GM19324 (cell line): ENCODE results near the gene ZMAT5.
"Not testable (repeated sequence)": the region's sequence is repeated elsewhere in the genome, so short reads cannot be mapped to it uniquely, and the experiment has no call there.

Experiments used
- ATAC-seq: cut with Tn5 transposase; IDR thresholded peaks from one replicate; pipeline ENCODE4 v1.9.1; 2021; ENCODE audit warnings: mild to moderate bottlenecking, moderate library complexity; ENCODE audit not compliant: unreplicated experiment, low FRiP score

Gene ZMAT5

DNA sequence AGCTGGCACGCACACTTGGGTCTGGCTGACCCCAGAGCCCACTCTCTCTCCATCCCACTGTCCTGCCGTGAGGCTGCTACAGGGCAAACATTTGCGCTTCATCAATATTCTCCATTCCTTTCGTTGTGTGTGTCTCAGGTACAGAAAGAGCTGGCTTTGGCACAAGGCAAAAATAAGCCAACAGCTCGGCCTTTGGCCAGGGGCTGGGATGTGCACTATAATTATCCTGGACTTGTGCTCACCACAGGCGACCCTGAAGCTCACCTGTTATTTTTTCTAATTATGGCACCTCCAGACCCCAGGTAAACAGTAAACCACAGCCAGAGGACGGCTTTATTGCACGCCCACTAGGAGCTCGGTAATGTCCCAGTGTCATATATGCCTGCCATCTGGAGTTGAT, 10.9 kb downstream of the ZMAT5 start:
- no peak for ATAC-seq

DNA sequence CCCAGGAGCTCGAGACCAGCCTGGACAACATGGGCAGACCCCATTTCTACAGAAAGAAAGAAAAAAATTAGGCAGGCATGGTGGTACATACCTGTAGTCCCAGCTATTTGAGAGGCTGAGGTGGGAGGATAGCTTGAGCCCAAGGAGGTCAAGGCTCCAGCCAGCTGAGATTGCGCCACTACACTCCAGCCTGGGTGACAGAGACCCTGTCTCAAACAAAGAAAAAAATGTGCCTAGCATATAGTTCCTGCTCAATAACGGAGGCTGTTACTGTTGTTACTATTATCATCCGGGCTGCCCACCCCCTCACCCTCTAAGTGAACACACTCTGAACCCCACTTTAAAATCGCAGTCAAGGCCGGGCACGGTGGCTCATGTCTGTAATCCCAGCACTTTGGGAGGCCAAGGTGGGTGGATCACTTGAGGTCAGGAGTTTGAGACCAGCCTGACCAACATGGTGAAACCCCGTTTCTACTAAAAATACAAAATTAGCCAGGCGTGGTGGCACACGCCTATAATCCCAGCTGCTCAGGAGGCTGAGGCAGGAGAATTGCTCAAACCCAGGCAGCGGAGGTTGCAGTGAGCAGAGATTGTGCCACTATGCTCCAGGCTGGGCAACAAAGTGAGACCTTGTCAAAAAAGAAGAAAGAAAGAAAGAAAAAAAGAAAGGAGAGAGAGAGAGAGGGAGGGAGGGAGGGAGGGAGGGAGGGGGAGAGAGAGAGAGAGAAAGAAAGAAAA, 12.0 kb downstream of the ZMAT5 start:
- ATAC-seq = not testable (repeated sequence)

DNA sequence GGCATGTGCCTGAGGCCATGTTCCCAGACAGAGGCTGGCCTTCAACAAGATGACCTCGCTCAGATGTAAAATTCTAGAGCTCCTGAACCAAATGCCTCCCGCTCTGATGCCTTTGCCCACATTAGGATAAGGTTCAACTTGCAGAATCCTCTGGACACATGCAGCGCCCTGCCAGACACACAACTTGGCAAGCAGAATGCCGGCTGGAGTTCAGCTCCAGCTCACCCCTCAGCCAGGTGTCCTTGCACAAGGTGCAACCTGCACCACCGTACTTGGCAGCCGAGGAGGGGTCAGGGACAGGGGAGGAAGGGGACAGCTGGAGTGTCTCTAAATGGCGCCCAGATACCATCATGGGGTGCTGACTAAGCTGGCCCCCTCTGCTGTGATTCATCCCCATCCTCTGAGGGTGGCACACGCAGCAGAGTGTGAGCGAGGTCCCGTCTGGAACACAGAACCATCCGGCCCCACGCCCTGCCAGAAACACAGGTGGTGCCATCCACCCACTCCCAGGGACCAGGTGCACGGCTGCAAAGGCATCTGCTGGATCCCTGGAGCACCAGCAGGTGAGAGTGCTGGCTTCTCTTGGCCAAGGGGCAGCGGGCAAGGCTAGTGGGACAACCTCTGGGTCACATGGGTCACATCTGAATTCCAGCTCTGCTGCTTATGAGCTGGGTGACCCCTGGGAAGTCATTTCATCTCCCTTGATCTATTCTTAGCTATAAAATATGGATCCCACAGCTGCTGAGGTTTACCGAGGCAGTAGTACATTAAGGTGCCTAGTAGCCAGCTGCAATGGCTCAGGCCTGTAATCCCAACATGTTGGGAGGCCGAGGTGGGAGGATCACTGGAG, 12.8 kb downstream of the ZMAT5 start:
- ATAC-seq = no peak

DNA sequence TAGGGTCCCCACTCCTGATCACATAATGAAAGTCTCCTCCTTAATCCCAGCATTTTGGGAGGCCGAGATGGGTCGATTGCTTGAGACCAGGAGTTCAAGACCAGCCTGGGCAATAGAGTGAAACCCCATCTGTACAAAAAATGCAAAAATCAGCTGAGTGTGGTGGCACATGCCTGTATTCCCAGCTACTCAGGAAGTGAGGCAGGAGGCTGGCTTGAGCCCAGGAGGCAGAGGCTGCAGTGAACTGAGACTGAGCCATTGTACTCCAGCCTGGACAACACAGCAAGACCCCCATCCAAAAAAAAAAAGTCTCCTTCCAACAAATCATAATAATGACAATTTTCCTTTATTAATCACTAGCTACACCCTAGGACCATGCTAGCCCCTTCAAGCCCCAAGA, 15.1 kb downstream of the ZMAT5 start:
- ATAC-seq = no peak

DNA sequence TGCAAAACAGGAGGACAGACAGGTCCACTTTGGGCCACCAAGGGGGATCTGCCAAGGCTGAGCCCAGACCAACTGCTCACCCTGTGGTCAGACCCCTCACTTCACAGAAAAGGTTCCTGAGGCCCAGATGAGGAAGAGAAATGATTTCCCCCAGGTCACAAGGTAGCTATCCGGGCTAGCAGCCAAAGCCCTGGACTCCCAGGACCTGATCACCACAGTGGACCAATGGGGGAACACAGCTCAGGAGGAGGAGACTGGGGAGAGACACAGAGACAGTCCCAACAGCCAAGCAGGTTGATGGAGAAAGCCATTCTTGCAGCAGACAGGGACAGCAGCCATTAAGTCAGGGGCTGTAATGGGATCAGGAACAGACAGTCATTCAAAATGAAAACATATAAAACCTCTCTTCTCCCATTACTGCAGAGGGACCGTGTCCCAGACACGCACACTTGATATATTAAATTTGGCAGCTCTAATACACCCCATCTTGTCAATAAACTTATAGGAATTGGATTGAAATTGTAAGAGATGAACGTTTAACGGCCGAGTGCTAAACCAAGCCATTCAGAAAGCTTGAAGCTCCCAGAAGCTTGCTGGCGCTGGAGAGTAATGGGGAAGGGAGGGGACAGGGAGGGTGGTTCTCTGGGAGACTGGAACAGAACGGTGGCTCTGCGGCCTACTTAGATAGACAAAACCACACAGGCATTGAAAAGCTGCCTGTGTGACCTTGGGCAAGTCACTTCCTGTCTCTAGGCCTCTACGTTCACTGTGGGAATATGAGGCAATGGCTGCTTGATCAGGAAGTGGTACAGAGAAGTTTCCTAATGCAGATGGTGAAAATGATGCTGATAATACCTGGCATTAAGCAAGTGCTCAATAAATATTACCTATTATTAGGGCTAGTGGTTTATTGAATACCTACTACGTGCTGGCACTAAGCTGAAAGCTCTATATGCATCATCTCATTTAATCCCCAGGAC, 16.0 kb downstream of the ZMAT5 start:
- no peak for ATAC-seq

DNA sequence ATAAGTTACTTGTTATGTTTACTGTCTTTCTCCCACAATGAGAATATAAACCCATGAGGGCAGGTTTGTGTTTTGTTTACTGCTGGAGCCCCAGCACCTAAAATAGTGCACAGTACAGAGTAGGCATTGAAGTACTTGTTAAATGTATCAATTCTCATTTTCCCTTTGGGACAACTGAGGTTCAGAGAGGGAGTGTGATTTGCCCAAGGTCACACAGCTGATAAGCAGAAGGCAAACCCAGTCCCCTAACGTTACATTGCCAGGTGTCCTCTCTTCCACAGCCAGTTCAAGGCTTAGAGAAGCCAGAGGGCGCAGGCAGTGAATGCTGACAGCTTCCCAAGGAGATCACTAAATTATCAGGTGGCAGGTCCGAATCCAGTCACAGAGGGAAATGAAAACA, 16.8 kb downstream of the ZMAT5 start:
- ATAC-seq = no peak

DNA sequence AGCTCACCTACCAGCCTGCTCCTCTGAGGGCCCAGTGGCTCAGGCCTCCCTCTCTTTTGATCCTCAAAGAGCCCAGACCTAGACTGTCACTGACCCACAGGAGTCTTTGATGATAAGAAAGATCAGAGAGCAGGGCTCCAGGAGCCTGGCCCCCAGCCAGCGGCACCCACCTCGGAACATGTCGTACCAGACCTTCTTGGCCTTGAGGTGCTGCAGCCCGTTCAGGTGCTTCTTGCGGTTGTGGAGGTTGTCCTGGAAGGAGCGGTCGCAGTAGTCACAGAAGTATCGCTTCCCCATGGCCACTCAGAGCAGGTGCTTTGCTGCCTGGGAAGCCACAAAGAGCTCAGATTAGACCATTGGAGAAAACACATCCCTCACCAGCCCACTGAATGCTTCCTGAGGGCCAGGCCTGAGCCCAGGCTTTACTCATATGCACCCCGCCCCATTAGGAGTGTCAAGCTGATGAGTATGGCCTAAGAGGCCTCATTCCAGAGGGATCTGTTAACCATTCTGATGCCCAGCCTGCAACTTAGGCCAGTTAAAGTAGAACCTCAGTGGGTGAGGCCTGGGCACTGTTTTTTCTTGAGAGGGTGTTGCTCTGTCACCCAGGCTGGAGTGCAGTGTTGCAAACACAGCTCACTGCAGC, 18.4 kb downstream of the ZMAT5 start:
- no peak for ATAC-seq

DNA sequence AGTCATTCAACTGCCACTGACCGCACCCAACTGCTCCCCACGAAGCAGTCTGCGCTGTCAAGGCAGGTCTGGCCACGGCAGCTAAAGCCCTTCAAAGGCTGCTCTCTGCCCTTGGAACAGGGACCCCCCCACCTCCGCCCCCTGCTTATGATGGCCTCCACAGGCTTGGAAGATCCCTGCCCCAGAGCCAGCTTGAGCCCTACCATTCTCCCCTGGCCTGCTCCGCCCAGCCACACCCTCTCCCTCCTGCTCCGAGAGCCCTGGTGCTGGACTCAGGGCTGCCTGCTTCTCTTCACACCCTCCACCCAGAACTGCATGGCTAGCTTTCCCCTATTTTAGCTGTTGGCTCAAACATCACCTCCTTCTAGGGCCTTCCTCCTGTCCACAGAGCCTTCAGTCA, 19.0 kb downstream of the ZMAT5 start:
- no peak for ATAC-seq

DNA sequence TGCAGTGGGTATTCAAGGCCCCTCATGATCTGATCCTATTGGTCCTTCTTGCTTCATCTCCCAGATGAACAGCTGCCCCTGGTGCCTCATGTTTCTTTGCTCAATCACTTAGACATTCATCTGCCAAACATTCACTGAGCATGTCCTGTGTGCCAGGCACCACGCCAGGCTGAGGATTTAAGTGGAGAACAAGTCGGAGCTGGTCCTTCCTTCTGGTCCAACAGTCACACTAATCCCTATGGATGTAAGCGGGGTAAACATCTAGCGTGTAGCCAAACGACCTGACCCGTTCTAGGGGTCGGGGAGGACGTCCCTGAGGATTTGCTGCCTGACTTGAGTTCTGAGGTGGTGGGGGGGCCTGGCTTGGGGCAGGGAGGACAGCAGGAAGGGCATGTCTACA, 21.9 kb downstream of the ZMAT5 start:
- ATAC-seq = no peak

DNA sequence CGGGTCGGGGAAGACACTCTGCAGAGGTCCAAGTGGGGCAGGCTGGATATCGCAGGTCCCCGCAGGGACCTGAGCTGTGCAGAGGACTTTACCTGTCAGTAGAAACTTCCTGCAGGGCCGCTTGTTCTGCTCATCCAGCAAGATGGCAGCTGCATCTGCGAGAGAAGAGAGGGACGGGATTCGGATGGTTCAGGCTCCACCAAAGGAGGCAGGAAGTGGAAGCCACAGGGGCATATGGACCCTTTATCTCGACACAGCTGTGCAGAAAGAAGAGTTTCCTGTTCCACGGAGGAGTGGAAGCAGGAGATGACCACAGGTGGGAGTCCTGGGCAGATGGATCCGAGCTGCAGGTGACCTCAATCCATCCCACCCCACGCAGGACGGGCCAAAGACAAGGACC, 24.5 kb downstream of the ZMAT5 start:
- no peak for ATAC-seq

DNA sequence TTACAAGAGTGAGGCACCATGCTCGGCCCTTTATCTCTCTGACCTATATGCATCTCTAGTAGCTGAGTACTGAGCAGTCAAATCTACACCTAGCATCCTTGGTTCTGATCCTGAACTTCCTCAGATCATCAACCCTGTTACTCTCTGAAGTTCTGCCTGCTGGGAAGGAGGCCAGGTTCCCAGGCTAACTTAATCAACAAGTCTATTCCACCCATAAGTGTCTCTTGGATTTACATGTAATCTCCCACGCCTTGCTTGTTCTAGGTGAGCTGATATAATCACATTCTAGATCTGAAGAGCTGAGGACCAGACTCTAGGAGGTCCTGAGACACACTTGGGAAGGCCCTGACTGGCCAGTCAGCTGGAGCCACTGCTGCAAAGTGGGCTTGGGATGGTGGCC, 24.9 kb downstream of the ZMAT5 start:
- ATAC-seq = no peak

DNA sequence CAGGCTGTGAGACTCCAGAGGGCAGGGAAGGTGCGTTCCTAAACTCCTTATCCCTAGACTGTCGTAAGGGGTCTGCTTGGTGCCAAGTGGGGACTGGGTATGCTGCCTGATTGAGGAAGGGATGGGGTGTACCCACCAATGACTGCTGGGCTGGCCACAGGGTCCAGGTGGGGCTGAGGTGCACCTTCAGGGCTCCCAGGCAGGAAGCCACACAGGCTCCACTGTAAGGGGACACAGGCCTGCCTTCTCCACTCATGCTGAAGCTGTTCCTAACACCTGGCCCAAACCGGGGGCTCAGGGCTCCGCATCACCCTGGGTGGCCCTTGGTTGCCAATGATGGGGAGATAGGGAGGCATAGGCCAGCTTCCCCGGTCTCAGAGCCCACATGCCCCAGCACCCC, 26.6 kb downstream of the ZMAT5 start:
- no peak for ATAC-seq

DNA sequence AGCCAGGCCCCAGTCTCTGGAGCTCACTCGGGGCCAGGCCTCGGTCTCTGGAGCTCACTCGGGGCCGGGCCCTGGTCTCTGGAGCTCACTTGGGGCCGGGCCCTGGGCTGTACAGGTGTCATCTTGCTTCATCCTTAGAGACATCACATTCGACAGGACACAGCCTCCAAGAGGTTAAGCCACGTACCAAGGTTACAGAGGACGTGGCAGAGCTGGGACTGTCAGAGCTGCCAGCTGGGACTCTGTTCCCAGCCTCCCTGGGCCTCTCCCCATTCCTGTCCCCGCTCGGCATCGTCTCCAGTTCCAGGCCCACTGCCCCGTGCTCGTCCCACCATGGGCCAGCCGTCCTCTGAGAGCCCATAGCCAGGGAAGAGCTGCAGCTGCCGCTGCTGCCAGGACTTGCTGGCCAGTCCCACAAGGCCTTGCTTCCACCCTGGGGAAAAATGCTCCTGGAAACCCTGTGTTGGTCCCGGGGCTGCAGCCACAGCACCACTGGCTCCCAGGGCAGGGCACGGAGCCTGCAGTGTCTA, 27.4 kb downstream of the ZMAT5 start:
- ATAC-seq = no peak

DNA sequence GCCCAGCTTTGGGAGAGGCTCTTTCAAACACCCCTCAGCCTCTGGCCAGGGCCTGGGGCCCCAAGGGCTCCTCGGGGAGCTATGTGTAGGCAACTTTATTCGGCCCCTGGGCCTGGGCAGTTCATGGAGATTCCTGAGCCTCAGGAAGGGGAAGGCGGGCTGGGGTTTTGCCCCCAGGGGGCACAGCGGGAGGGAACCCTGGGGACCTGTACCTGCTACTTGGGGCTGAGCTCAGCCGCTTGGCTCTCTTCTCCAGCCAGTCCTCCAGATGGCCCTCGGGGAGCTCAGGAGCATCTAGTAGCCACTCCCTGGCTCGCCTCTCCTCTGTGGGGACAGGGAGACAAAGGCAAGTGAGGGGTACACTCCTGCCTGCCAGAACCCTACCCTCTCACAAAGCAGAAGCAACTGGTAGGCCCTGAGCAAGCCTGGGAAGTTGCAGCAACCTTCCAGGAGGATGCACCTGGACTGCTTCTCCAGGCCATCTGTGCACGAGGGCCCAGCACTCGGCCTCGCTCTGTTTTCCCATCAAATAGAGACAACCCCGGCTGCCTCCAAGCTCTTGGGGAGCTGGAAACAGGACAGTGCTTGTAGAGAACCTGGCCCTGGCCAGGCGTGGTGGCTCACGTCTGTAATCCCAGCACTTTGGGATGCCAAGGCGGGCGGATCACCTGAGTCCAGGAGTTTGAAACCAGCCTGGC, 28.5 kb downstream of the ZMAT5 start:
- ATAC-seq = no peak

DNA sequence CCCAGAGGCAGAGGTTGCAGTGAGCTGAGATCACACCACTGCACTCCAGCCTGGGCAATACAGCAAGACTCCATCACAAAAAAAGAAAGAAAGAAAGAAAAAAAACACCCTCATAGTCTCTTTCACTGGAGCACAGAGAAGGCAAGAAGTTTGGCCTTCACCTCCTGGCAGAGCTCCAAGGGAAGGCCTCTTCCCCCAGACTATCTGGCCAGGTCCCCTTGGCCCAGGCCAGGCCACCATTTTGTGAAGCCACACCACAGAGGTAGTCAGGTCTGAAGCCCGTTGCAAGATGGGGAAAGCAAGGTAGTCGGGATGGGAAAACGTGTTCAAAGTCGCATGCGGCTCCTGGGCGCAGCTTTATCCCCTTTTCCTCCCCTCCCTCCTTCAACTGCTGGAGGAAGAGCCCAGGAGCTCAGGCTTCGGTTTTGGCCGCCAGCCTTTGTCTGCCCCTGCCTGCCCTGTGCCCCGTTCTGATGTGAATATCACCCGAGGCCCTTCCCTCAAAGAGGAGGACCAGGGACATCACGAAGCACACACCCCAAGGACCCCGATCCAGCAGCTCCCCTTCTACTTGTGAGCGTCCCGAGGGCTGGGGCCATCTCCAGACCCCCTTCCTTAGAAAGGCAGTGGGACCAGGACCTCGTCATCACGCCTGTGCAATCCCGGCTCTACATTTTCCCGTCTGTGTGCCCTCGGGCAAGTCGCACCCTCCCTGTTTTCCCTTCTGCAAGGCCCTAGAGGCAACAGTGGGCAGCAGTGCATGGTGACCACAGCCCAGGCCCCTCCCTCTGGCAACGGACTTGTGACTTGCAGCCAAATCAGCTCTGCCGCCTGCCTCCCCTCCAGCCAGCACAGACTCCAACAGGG, 29.3 kb downstream of the ZMAT5 start:
- ATAC-seq = no peak

DNA sequence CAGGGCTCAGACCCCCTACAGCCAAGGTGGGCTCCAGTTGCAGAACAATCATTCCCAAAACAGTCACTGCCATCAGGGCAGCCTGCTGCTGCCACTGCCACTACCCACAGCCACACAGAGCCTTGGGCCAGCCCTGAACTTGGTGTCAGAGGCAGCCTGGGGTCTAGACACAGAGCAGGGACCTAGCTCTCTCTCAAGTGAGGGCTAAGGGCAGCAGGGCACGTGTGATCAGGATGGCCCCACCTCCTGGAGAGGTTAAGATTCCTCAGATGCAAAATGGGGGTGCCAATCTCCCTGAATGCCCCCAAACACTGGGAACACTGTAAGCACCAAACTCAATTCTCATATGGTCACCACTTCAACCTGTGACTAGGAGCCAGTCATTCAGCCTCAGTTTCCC, 31.4 kb downstream of the ZMAT5 start:
- no peak for ATAC-seq

DNA sequence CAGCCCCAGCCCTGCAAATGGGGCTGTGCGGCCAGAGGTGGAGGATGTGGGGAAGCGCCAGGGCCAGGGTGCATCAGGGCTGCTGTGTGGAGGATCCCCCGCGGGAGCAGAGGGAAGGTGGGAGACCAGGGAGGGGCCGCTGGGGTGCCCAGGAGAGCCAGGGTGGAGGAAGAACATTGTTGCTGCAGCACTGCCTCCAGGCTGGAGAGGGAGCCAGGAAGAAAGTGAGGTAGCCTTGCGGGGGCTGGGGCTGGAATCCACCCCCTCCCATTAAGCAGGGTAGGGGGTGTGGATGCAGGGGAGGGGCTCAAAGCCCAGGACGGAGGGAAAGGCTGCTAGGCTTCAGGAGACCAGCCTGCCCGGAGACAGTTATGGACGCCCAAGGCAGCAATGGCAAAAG, 32.0 kb downstream of the ZMAT5 start:
- no peak for ATAC-seq

DNA sequence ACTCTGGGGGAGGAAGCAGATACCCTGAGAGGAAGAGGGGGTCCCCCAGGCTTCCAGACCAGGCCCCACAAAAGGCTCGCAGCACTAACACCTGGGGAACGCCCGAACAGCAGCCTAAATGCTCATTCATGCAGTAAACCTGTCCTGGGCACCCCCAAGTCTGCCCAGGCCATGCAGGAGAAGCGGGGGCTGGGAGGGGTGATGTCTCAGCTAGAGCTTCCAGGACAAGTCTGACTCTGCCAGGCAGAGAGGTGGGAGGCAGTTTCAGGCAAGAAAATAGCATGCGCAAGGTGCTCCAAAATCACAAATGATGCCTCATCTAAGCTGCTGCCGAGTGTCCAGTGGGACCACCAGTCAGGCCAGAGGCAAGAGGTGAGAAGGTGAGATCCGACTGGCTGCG, 32.4 kb downstream of the ZMAT5 start:
- ATAC-seq = no peak
